ENCODE measurements around the gene BAHD1.

DNA sequence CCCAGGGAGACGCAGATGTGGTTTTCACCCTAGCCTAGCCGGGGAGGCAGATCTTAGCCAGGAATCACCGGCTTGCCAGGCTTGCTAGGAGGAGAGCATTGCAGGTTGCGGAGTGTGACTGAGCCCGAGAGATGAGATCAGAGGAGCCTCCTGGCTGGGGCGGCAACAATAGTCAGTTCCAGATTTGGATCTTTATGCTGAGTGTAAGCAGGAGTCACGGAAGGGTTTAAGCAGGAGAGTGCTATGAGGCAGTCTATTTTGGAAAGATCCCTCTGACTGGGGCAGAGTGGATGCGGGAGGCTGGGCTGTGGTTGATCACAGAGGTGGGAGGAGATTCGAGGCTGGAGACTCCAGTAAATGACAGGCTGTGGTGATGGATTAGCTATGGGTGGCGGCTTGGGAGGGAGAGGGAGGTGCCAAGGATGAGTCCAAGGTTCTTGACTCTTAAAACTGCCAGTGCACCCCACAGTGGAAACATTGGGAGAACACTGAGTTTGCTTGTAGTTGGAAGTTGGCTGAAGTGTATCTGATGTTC, 10.4 kb upstream of the BAHD1 start:
- TF ChIP-seq CTCF (IDR thresholded peaks at IDR 0.05) (no peak), EZH2 (IDR thresholded peaks at IDR 0.05; ENCODE audit: borderline replicate concordance, insufficient read depth, low read depth, low read length, poor library complexity, severe bottlenecking) (no peak)

All from B cell (primary cell).